NB4 (cell line): ENCODE results near the gene INSL6.

Source experiments
- POLR2A ChIP-seq: IDR thresholded peaks from 2 replicates; pipeline ENCODE4 v1.6.1; 2011; ENCODE audit warnings: mild to moderate bottlenecking; ENCODE audit not compliant: insufficient read length; ENCODE audit errors: extremely low read depth
- TF ChIP-seq, protein P1 (sequence below): IDR thresholded peaks from one replicate; pipeline ENCODE4 v1.5.1; 2012; ENCODE audit warnings: low read depth, low read length

DNA sequence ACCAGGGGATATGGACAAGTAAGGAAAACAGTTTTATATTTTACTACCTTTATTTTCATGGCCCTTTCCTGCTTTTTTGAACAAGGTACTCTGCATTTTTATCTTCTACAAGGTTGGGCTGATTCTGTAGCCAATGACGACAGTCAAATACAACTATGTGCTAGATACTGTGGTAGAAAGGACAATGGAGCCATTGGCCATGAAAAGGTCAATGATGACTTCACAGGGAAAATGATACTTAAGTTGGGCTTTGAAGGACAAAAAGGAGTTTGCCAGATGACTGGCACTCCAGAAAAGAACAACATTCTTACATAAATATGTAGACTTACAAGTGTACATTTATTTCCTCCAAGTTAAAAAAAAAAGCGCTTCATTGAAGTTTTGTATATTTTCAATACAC is 663 bp downstream of the INSL6 start:
- TF ChIP-seq, protein P1, sequence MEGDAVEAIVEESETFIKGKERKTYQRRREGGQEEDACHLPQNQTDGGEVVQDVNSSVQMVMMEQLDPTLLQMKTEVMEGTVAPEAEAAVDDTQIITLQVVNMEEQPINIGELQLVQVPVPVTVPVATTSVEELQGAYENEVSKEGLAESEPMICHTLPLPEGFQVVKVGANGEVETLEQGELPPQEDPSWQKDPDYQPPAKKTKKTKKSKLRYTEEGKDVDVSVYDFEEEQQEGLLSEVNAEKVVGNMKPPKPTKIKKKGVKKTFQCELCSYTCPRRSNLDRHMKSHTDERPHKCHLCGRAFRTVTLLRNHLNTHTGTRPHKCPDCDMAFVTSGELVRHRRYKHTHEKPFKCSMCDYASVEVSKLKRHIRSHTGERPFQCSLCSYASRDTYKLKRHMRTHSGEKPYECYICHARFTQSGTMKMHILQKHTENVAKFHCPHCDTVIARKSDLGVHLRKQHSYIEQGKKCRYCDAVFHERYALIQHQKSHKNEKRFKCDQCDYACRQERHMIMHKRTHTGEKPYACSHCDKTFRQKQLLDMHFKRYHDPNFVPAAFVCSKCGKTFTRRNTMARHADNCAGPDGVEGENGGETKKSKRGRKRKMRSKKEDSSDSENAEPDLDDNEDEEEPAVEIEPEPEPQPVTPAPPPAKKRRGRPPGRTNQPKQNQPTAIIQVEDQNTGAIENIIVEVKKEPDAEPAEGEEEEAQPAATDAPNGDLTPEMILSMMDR: no peak
- TF ChIP-seq POLR2A: no peak
